HG03039 (cell line): ENCODE measurements around the gene ATAD3A.
"Not testable (repeated sequence)": the region's sequence is repeated elsewhere in the genome, so short reads cannot be mapped to it uniquely, and the experiment has no call there.

Source experiments
- ATAC-seq: cut with Tn5 transposase; IDR thresholded peaks from one replicate; pipeline ENCODE4 v1.9.1; 2021; ENCODE audit warnings: mild to moderate bottlenecking, moderate library complexity; ENCODE audit not compliant: unreplicated experiment

The ATAD3A gene

GRCh38 chr1:1521331-1521730 lies 9.4 kb downstream of the ATAD3A start:
- ATAC-seq = no peak

- not testable (repeated sequence) for ATAC-seq
Measured at GRCh38 chr1:1522536-1522935, 10.6 kb downstream of the ATAD3A start.

- not testable (repeated sequence) for ATAC-seq
Measured at GRCh38 chr1:1523226-1523625, 11.3 kb downstream of the ATAD3A start.

- not testable (repeated sequence) for ATAC-seq
Measured at GRCh38 chr1:1523651-1524050, 11.7 kb downstream of the ATAD3A start.

- not testable (repeated sequence) for ATAC-seq
Measured at GRCh38 chr1:1524750-1525383, 12.9 kb downstream of the ATAD3A start.

- ATAC-seq = not testable (repeated sequence)
Measured at GRCh38 chr1:1526476-1526875, 14.5 kb downstream of the ATAD3A start.

- ATAC-seq = no peak
Measured at GRCh38 chr1:1527092-1527816, 15.3 kb downstream of the ATAD3A start.

- no peak for ATAC-seq
Measured at GRCh38 chr1:1528301-1529267, 16.6 kb downstream of the ATAD3A start.

- no peak for ATAC-seq
Measured at GRCh38 chr1:1529321-1529720, 17.4 kb downstream of the ATAD3A start.

- ATAC-seq = no peak
Measured at GRCh38 chr1:1529936-1530335, 18.0 kb downstream of the ATAD3A start.

GRCh38 chr1:1531947-1532346 lies 20.0 kb downstream of the ATAD3A start:
- ATAC-seq = no peak

GRCh38 chr1:1533176-1533893 lies 21.4 kb downstream of the ATAD3A start:
- ATAC-seq = not testable (repeated sequence)

- not testable (repeated sequence) for ATAC-seq
Measured at GRCh38 chr1:1533894-1534291, 21.9 kb downstream of the ATAD3A start.

GRCh38 chr1:1534401-1535154 lies 22.6 kb downstream of the ATAD3A start:
- no peak for ATAC-seq

GRCh38 chr1:1535201-1536018 lies 23.4 kb downstream of the ATAD3A start:
- ATAC-seq = no peak

- ATAC-seq = no peak
Measured at GRCh38 chr1:1536019-1536937, 24.3 kb downstream of the ATAD3A start.

- ATAC-seq = no peak
Measured at GRCh38 chr1:1536938-1537546, 25.1 kb downstream of the ATAD3A start.
